Right ventricle myocardium inferior (tissue), 1 donor: ENCODE results near the gene TBL3. TPM values are rescaled to one million over a fixed set of nuclear protein-coding genes. Genes with fewer than 3 reads are reported as not detected.
"Not testable (repeated sequence)": the region's sequence is repeated elsewhere in the genome, so short reads cannot be mapped to it uniquely, and the experiment has no call there.

ENCODE experiments used
- ATAC-seq: fragments of 200-7000 bp; cut with Tn5 transposase; one replicate; pipeline ENCODE4 v1.9.1; 2020; ENCODE audit warnings: mild to moderate bottlenecking, moderate library complexity
- DNase-seq: peaks from one replicate; pipeline ENCODE4 v3.0.0; 2021; ENCODE audit errors: missing footprints
- intact Hi-C: fragments of 100-400 bp; cut with DNase I; formaldehyde crosslinking; loops from one replicate; pipeline ENCODE4 v1.11.0; 2022
- total RNA-seq: library from RNA; stranded (reverse); fragmentation: NEBNext Ultra II Directional; extraction: Animal tissue kit (Norgen Biotek cat#: 25700); gene quantifications from one replicate; pipeline ENCODE4 v1.2.1, GENCODE V29; 2021
- donor health status: DM: no; HTN: yes; CAD: no; lungs with severe emphysema.

Gene TBL3
- total RNA-seq, 1 donor from 2014 or later = 24.9 TPM

GRCh38 chr16:2007081-2007836, 35.4 kb downstream of the TBL3 start:
- intact Hi-C loops = no loop called here
- DNase-seq (no peak), ATAC-seq (no peak)

- DNase-seq = no peak
- intact Hi-C loops = no loop called here
- no peak for ATAC-seq
Measured at GRCh38 chr16:2008009-2008526, 36.2 kb downstream of the TBL3 start.

GRCh38 chr16:2008631-2009163, 36.8 kb downstream of the TBL3 start:
- DNase-seq (no peak), ATAC-seq (no peak)

GRCh38 chr16:2009164-2009711, 37.4 kb downstream of the TBL3 start:
- intact Hi-C loops = no loop called here
- DNase-seq (no peak), ATAC-seq (no peak)

More at GRCh38 chr16:2008631-2009163, 36.8 kb downstream of the TBL3 start:
- intact Hi-C loops = no loop called here

- DNase-seq = peak; percentile 91
- peak; percentile 98 for ATAC-seq
- intact Hi-C loops = no loop called here
Measured at GRCh38 chr16:2009791-2010510, 38.1 kb downstream of the TBL3 start, which contains the start of gene ZNF598. ZNF598 (minus strand) TSS chr16:2009821.

GRCh38 chr16:2011726-2012125, 39.9 kb downstream of the TBL3 start:
- intact Hi-C loops, DNase-seq, ATAC-seq: not testable (repeated sequence)

- no peak for ATAC-seq
- intact Hi-C loops = no loop called here
- DNase-seq = no peak
Measured at GRCh38 chr16:2013527-2013926, 41.7 kb downstream of the TBL3 start.

GRCh38 chr16:2015117-2015946, 43.5 kb downstream of the TBL3 start:
- intact Hi-C loops = no loop called here
- DNase-seq = no peak
- no peak for ATAC-seq

- DNase-seq = no peak
- ATAC-seq = no peak
- intact Hi-C loops = no loop called here
Measured at GRCh38 chr16:2015947-2016208, 44.0 kb downstream of the TBL3 start.

GRCh38 chr16:2016407-2016922, 44.6 kb downstream of the TBL3 start:
- intact Hi-C loops = no loop called here
- no peak for ATAC-seq
- DNase-seq = no peak

GRCh38 chr16:2019518-2019920, 47.7 kb downstream of the TBL3 start, which contains the start of gene NPW:
NPW (plus strand) TSS chr16:2019785.
- no peak for DNase-seq
- no peak for ATAC-seq
- intact Hi-C loops = no loop called here

- intact Hi-C loops = no loop called here
- no peak for ATAC-seq
- no peak for DNase-seq
Measured at GRCh38 chr16:2019921-2020831, 48.3 kb downstream of the TBL3 start.

GRCh38 chr16:2022723-2023091, 50.9 kb downstream of the TBL3 start:
- ATAC-seq = peak; percentile 4
- intact Hi-C loops = loop anchor here (1.0 kb wide), 2 partner anchors 34 to 118 kb away; no protein-coding TSS in a partner anchor
- no peak for DNase-seq

GRCh38 chr16:2023092-2024031, 51.5 kb downstream of the TBL3 start:
- peak; percentile 91 for ATAC-seq

GRCh38 chr16:2024032-2024420, 52.2 kb downstream of the TBL3 start:
- intact Hi-C loops = no loop called here
- ATAC-seq (no peak), DNase-seq (no peak)

More at GRCh38 chr16:2023092-2024031, 51.5 kb downstream of the TBL3 start:
- intact Hi-C loops = loop anchor here (1.0 kb wide), 2 partner anchors 33 to 117 kb away; no protein-coding TSS in a partner anchor
- peak; percentile 98 for DNase-seq

- no peak for ATAC-seq
- DNase-seq = no peak
- intact Hi-C loops = no loop called here
Measured at GRCh38 chr16:2025251-2025650, 53.4 kb downstream of the TBL3 start.
